Measurements from ENCODE around the gene PPP2R3A.

PPP2R3A gene

DNA sequence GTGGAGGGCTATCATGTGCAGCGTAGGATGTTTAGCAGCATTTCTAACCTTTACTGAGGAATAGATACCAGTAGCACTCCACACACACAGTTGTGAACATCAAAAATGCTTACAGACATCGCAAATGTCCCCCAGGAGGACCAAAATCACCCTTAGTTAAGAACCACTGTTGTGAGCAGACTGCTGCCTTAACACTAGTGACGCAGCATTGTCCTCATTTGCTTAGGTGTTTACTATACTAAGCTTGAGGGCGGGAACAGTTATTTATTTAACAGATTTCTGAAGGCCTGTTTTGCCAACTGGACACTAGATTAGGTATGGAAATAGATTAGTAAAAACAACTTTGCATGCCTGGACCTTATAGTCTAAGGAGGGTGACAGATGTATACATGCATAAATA, 2.3 kb downstream of the PPP2R3A start:
- DNase-seq (ENCODE audit: low read depth in 3 of 3): no peak

GRCh38 chr3:135970506-135971116, 5.1 kb downstream of the PPP2R3A start:
- no peak for DNase-seq (ENCODE audit: low read depth in 3 of 3)

- DNase-seq (ENCODE audit: low read depth in 3 of 3): no peak
Measured at GRCh38 chr3:135973841-135974240, 8.3 kb downstream of the PPP2R3A start.

DNA sequence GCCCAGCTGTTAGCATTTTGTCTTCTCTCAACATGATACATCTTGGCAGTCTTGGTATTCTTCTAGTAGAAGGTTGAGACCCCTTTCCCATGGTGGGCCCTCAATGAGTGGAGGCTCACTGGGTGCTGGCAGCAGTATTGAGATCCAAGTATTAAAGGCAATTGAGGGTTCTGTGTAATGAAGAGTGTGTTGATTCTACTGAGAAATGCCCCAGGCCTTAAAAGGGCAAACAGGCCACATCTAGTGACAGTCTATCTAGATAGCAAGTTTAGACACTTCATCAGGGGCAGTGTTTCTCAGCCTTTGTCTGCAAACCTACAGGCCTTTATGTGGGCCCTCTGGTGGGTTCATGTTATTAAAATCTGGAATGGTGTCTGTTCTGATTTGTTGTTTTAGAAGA, 9.5 kb downstream of the PPP2R3A start:
- no peak for DNase-seq (ENCODE audit: low read depth in 3 of 3)

DNA sequence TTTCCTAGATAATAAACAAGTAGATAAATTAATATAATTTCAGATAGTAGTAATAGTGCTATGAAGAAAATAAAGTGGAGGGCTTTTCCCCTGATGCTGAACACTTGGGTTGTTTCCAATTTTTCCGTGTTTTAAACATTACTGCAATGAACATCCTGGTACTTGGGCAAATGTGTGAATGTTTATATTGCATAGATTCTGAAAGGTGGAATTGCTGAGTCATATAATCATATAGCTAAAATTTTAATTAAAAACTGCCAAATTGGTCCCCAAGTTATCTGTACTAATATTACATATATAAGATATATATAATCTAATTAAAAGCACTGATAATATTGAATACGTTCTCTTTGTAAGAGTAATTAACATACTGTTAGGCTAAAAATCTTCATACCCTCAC, 10.0 kb downstream of the PPP2R3A start:
- DNase-seq (ENCODE audit: low read depth in 3 of 3): no peak

GRCh38 chr3:135980343-135980742, 14.8 kb downstream of the PPP2R3A start:
- no peak for DNase-seq (ENCODE audit: low read depth in 3 of 3)

DNA sequence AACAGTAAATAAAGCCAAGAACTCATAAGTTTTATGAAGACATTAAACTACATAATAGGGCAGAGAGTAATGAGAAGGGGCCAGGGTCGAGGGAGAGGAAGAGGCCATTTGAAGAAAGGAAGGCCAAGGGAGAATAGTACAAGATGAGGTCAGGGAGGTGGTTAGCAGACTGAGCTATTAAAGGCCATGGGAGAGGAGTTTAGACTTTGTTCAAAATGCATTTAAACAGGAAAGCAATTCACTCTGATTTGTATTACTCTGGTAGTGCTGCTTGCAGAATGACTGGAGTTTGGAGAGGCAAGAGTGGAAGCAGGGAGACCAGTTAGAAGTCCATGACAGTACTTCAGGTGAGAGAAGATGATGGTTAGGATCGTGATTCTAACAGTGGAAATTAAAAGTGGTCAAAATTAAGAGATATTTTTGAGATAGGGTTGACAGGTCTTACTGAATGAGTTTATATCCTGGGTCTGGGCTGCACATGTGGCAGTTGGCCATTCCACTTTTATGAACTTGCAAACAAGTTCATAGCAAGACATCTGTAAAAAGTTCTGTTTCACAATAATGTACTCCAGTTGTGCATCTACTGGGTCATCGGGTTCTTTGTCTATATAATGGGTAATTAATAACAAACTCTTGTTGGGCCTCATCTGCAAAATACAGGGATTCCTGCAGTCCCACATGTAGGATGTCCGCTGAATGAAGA, 16.3 kb downstream of the PPP2R3A start:
- no peak for DNase-seq (ENCODE audit: low read depth in 3 of 3)

GRCh38 chr3:135982404-135982761, 16.9 kb downstream of the PPP2R3A start:
- no peak for DNase-seq (ENCODE audit: low read depth in 3 of 3)

DNA sequence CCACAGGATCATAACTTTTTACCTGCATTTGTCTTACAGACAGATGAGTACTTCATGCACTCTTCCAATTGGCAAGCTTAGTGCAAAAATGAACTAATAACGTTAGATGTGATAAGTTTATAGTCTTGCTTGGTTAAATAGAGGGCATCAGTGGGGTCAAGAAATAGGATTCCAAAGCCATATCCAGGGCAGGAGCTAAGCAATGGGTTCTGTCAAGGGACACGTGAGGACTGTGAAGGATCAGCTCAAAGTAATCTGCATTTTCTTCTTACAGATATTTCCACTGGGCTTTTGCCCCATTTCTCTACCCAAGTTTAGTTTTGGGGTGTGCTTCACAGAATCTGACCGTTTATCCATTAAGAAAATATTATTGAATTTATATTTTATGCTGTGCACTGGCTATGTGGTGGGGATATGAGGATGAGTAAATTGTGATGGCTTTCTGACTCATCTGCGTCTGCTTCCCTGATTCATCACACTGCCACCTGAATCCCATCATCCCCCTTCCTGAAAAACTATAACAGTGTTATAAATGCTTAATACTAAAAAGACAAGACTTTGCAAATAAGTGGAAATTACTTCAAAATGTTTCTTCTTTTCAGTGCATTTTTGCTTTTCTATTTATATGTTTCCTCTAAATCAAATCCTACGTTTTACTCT, 17.5 kb downstream of the PPP2R3A start:
- no peak for DNase-seq (ENCODE audit: low read depth in 3 of 3)

DNA sequence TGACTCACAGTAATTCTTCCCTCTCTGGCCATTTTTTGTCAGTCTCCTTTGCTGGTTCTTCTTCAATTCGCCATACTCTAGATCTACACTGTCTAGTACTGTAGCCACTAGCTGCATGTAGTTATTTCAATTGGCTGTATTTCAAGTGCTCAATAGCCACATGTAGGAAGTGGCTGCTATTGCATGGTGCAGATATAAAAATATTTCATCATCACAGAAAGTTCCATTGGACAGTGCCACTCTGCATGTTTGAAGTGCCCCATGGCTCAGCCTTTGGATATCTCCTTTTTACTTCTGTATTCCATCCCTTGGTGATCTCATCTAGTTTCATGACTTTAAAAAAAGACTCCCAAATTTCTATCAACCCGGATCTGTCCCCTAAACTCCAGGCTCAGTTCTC, 22.1 kb downstream of the PPP2R3A start:
- no peak for DNase-seq (ENCODE audit: low read depth in 3 of 3)

GRCh38 chr3:135989242-135989641, 23.7 kb downstream of the PPP2R3A start:
- DNase-seq (ENCODE audit: low read depth in 3 of 3): no peak

GRCh38 chr3:135990903-135991302, 25.4 kb downstream of the PPP2R3A start:
- no peak for DNase-seq (ENCODE audit: low read depth in 3 of 3)

- DNase-seq (ENCODE audit: low read depth in 3 of 3): no peak
Measured at GRCh38 chr3:135991621-135992020, 26.1 kb downstream of the PPP2R3A start.

DNA sequence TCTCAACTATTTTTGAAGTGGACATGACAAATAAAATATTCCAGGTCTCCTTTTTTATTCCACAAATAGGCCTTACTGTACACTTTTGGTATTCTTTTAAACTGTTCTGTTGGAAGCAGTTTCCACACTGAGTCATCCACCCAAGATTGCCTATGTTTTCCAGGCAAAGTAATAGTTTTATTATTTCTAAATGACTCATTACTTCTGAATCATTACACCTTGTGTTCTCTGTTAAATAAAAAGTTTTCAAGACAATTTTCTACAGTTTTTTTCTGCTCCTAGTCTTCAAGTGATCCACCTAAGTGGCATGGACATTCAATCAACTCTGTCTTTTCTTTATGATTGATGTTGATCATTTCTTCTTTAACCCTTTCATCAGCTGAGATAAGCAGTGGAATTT, 26.5 kb downstream of the PPP2R3A start:
- DNase-seq (ENCODE audit: low read depth in 3 of 3): no peak

- no peak for DNase-seq (ENCODE audit: low read depth in 3 of 3)
Measured at GRCh38 chr3:135994708-135995337, 29.3 kb downstream of the PPP2R3A start.

DNA sequence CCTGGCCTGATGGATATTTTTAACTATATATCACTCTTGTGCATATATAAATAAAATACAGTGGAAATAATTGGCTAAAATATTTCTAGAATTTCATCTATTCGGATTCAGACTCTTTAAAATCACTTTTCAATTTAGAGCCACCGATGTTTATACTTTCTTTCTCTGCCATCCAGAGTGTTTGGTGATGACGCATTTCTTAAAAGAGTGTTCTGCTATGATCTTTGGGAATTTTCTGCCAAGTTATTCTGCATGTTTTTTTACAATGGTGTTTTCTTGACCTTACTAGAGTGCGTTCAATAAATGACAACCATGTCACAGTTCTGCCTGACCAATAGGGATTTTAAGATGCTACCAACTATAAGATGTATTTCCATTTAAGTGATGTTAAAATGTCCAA, 30.2 kb downstream of the PPP2R3A start:
- no peak for DNase-seq (ENCODE audit: low read depth in 3 of 3)

DNA sequence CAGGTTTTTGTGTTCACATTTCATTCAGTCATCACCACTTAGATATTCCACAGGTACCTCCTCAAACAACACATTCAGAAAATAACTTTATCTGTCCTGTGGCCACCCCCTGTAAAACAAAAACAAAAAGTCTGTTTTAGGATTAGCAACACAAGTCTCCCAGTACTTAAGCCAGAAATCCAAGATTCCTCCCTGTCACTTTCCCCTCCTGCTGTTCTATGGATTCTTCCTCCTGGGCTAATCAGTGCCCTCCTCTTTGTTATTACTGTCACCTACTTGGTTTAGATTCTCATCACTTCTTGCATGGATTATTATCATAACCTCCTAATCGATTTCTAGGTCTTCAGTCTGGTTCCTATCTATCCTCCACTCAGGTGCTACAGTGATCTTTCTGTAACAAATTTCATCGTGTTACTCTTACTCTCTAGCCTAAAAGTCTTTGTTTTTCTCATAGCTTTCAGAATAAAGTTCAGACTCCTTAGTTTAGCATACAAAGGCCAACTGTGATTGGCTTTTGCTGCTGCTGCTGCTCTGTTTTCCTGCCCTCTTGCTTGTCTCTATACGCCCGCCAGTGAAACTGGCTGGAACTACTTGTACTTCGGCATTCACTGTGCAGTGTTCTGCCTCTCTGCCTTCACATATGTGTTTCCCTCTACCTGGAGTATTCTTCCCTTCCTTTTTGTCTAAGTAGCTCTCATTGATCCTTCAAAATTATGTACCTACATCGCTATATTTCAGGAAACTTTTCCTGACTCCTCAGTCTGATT, 32.2 kb downstream of the PPP2R3A start:
- no peak for DNase-seq (ENCODE audit: low read depth in 3 of 3)

DNA sequence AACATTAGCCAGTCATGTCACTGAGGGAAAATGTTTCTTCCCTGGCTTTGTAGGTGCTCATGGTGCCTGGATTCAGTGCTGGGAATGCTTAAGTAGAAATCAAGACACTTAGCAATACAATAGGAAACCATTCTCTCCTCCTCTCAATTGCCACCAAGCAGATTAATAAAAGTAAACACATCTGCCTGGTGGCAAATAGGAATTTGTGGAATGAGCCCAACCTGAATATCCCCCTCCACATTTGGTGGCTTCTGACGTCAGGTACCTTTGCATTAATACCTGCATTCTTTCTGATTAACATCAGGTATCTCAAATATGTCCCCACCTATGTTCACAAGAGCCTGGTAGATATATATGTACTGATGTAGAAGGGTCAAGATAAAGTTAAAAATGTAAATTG, 42.7 kb downstream of the PPP2R3A start:
- no peak for DNase-seq (ENCODE audit: low read depth in 3 of 3)

DNA sequence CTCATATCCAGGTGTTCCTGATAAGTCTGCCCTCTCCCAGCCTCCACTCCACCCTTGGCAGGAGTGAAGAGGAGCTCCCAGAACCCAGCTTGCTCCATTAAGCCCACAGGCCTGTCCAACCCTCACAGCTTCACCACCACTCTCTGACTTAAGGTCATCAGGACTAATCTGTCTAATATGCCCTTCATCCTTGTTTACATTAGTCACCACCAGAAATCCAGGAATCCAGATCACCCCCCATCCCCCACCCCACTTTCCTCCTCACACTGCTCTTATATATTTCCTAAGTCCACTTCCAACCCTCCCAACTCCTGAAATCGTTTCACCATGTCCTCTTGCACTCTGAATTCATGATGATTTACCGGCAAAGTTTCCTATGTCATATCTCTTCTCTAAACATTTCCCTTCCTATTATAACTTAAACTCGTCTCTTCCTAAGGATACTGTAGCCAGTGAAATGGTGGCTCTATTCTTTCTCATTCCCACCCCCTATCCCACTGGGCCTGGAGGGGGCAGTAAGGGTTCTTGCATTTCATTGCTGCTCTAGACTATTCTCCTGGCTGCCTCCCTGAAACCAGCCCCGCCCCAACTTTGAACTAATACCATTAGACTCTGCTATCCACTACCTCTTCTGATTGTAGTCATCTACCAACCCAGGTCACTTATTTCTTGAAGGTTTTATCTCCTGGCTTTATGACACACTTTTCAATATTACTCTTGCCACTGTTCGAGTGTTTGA, 43.4 kb downstream of the PPP2R3A start:
- no peak for DNase-seq (ENCODE audit: low read depth in 3 of 3)

DNA sequence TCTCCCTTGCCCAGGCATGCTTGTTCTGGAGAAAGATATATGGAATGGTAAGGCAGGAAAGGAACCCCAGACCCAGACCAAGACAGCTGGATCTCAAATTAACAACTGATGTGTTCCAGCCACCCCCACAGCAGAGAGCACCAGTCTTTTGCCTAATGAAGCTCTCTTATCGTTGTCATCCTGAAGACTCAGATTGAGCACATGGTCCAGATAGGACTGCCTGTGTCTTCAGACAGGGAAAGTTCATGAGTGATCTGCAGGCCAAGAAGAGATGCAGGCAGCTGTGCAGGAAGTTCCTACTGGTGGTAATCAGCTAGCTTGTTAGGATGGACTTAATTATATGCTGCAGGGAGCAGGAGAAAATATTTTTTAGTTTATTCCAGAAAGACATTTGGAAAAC, 53.3 kb downstream of the PPP2R3A start:
- DNase-seq (ENCODE audit: low read depth in 3 of 3): no peak

DNA sequence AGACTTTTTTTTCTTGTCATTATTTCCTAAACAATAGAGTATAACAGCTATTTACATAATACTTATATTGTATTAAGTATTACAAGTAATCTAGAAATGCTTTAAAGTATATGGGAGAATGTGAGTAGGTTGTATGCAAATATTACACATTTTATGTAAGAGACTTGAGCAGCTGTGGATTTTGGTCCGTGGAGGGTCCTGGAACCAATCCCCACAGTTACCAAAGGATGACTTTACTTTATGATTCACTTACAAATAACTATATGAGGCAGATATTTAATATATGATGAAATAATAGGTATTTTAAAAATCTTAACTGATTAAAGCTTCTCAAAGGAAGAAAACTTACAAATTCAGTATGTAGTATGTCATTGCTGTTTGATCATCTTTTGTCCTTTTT, 56.3 kb downstream of the PPP2R3A start:
- DNase-seq (ENCODE audit: low read depth in 3 of 3): no peak
